ENCODE data around the gene TBC1D22A.

DNA sequence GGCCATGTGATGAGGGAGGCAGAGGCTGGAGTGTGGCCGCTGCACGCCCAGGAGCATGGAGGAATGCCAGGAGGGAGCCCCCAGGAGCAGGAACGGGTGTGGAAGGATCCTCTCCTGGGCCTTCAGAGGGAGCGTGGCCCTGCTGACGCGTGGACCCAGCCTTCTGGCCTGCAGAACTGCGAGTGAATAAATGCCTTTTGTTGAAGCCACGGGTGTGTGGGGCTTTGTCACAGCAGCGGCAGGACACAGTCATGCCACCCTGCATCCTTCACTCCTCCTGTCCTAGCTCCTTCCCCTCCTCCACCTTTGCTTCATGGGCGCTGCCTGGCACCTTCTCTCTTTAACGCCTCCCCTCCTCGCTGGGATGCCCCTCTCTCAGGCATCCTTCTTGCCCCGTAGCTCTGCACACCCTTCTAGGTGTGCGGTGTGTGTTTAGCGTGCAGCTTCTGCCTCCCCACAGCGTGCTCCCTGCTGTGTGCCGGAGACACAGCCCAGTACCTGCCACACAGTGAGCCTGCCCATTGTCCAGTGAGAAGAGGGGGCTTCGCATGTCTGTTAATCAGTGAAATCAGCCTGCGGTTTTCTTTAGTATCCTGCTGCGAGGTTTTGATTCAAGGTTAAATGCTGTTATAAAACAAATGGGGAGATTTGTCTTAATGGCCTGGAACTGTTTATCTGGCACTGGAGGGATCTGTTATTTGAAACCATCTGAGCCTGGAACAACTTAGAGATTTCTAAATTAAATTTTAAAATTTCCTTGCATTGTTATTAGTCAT lies 459.6 kb downstream of the TBC1D22A start:
- no peak for TF ChIP-seq POLR2A (IDR thresholded peaks at IDR 0.05)
- TF ChIP-seq, protein P1, sequence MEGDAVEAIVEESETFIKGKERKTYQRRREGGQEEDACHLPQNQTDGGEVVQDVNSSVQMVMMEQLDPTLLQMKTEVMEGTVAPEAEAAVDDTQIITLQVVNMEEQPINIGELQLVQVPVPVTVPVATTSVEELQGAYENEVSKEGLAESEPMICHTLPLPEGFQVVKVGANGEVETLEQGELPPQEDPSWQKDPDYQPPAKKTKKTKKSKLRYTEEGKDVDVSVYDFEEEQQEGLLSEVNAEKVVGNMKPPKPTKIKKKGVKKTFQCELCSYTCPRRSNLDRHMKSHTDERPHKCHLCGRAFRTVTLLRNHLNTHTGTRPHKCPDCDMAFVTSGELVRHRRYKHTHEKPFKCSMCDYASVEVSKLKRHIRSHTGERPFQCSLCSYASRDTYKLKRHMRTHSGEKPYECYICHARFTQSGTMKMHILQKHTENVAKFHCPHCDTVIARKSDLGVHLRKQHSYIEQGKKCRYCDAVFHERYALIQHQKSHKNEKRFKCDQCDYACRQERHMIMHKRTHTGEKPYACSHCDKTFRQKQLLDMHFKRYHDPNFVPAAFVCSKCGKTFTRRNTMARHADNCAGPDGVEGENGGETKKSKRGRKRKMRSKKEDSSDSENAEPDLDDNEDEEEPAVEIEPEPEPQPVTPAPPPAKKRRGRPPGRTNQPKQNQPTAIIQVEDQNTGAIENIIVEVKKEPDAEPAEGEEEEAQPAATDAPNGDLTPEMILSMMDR (IDR thresholded peaks at IDR 0.05): no peak

Data from Peyer's patch (tissue), 4 donors.